Erythroblast (primary cell): ENCODE measurements around the gene DDX19B.

Source experiments
- GATA1 ChIP-seq: IDR thresholded peaks from 2 replicates; pipeline ENCODE4 v1.6.1; 2011; ENCODE audit warnings: low read depth, mild to moderate bottlenecking, control low read depth, low read length, moderate library complexity
- POLR2A ChIP-seq: IDR thresholded peaks from 2 replicates; pipeline ENCODE4 v1.6.1; 2011; ENCODE audit warnings: mild to moderate bottlenecking, low read length

GRCh38 chr16:70304892-70305448 is 6.0 kb downstream of the DDX19B start:
- TF ChIP-seq POLR2A (no peak), GATA1 (no peak)
